Type B pancreatic cell (in vitro differentiated cells): ENCODE results near the gene NME9. TPM values are rescaled to one million over a fixed set of nuclear protein-coding genes. Genes with fewer than 3 reads are reported as not detected.
A peak's percentile ranks its signal among the peaks of the same experiment; 100 is the strongest.

Experiments used
- DNase-seq: peaks from one replicate; pipeline ENCODE4 v3.0.0; 2021; ENCODE audit warnings: mixed read lengths; ENCODE audit not compliant: unreplicated experiment; ENCODE audit errors: extremely low spot score
- H3K27ac Mint-ChIP-seq: 2 replicates; pipeline ENCODE4 v1.8.0; 2021; ENCODE audit warnings: mild to moderate bottlenecking, mixed read lengths
- H3K27me3 Mint-ChIP-seq: 2 replicates; pipeline ENCODE4 v1.8.0; 2021; ENCODE audit warnings: mixed read lengths
- H3K36me3 Mint-ChIP-seq: 2 replicates; pipeline ENCODE4 v1.8.0; 2021; ENCODE audit warnings: mixed read lengths
- H3K4me1 Mint-ChIP-seq: one replicate; pipeline ENCODE4 v1.8.0; 2021; ENCODE audit warnings: mixed read lengths; ENCODE audit not compliant: unreplicated experiment
- H3K4me3 Mint-ChIP-seq: 2 replicates; pipeline ENCODE4 v1.8.0; 2021; ENCODE audit warnings: mild to moderate bottlenecking, mixed read lengths
- H3K9me3 Mint-ChIP-seq: 2 replicates; pipeline ENCODE4 v1.8.0; 2021; ENCODE audit warnings: mixed read lengths
- CTCF ChIP-seq: fragments of 200-600 bp; sonication (generic); conservative IDR thresholded peaks from 2 replicates; pipeline ENCODE4 v1.5.0; 2021; ENCODE audit warnings: antibody characterized with exemption, mild to moderate bottlenecking
- total RNA-seq: library from RNA; stranded (reverse); gene quantifications from 2 replicates; pipeline ENCODE4 v1.2.1, GENCODE V29; 2021; ENCODE audit warnings: low replicate concordance

The NME9 gene
- total RNA-seq, 1 donor from 2014 or later, result 3.7 TPM

GRCh38 chr3:138354376-138354775 lies 24.7 kb upstream of the NME9 start:
- Mint-ChIP-seq H3K9me3 (no peaks in the 10 kb centered on the region), H3K4me3 (no peak overlapping the region), H3K27ac (no peak overlapping the region), H3K27me3 (no peaks in the 10 kb centered on the region), H3K36me3 (no peaks in the 10 kb centered on the region), H3K4me1 (peaks cover 32% of the 10 kb centered on the region)
- DNase-seq, result no peak
- no peak for TF ChIP-seq CTCF

GRCh38 chr3:138351916-138352550 lies 22.4 kb upstream of the NME9 start:
- H3K4me3 Mint-ChIP-seq, result no peak overlapping the region
- peaks cover 3% of the 10 kb centered on the region for H3K27me3 Mint-ChIP-seq
- TF ChIP-seq CTCF, result no peak
- no peaks in the 10 kb centered on the region for H3K9me3 Mint-ChIP-seq
- no peak for DNase-seq
- H3K27ac Mint-ChIP-seq, result no peak overlapping the region
- peaks cover 20% of the 10 kb centered on the region for H3K4me1 Mint-ChIP-seq
- no peaks in the 10 kb centered on the region for H3K36me3 Mint-ChIP-seq

- no peaks in the 10 kb centered on the region for H3K9me3 Mint-ChIP-seq
- DNase-seq, result no peak
- H3K27ac Mint-ChIP-seq, result no peak overlapping the region
- H3K27me3 Mint-ChIP-seq, result peaks cover 3% of the 10 kb centered on the region
- H3K4me1 Mint-ChIP-seq, result peaks cover 18% of the 10 kb centered on the region
- no peaks in the 10 kb centered on the region for H3K36me3 Mint-ChIP-seq
- no peak for TF ChIP-seq CTCF
- H3K4me3 Mint-ChIP-seq, result no peak overlapping the region
These were observed 21.5 kb upstream of the NME9 start for GRCh38 chr3:138351151-138351550.

- H3K27ac Mint-ChIP-seq, result peak overlapping the region; percentile 79
- no peaks in the 10 kb centered on the region for H3K36me3 Mint-ChIP-seq
- H3K27me3 Mint-ChIP-seq, result peaks cover 3% of the 10 kb centered on the region
- no peak for DNase-seq
- peak overlapping the region; percentile 89 for H3K4me3 Mint-ChIP-seq
- TF ChIP-seq CTCF, result no peak
- no peaks in the 10 kb centered on the region for H3K9me3 Mint-ChIP-seq
- H3K4me1 Mint-ChIP-seq, result peaks cover 18% of the 10 kb centered on the region
These were observed 20.4 kb upstream of the NME9 start for GRCh38 chr3:138349926-138350665.

GRCh38 chr3:138348754-138349739 lies 19.4 kb upstream of the NME9 start:
- no peak for TF ChIP-seq CTCF

More at GRCh38 chr3:138348754-138349739, 19.4 kb upstream of the NME9 start:
- Mint-ChIP-seq H3K36me3 (no peaks in the 10 kb centered on the region), H3K4me1 (peaks cover 18% of the 10 kb centered on the region), H3K9me3 (no peaks in the 10 kb centered on the region), H3K27me3 (peaks cover 3% of the 10 kb centered on the region), H3K27ac (peak overlapping the region; percentile 79), H3K4me3 (peak overlapping the region; percentile 89)
- DNase-seq, result no peak
